Mesendoderm (in vitro differentiated cells): ENCODE data around the gene TBXA2R.
A peak's percentile ranks its signal among the peaks of the same experiment; 100 is the strongest.

Source experiments
- DNase-seq: peaks from one replicate; pipeline ENCODE4 v3.0.0; 2013
- H2AK5ac ChIP-seq: 2 replicates; pipeline ENCODE4 v1.6.1; 2013; ENCODE audit warnings: low read length, inconsistent platforms
- H2BK120ac ChIP-seq: 2 replicates; pipeline ENCODE4 v1.6.1; 2013; ENCODE audit warnings: low read depth, mild to moderate bottlenecking, low read length, moderate library complexity, mixed read lengths
- H2BK15ac ChIP-seq: replicated peaks from 2 replicates; pipeline ENCODE4 v1.6.1; 2013; ENCODE audit warnings: low read depth, mild to moderate bottlenecking, moderate library complexity
- H2BK5ac ChIP-seq: 2 replicates; pipeline ENCODE4 v1.6.1; 2013; ENCODE audit warnings: low read length, inconsistent platforms
- H3K18ac ChIP-seq: 2 replicates; pipeline ENCODE4 v1.6.1; 2013; ENCODE audit warnings: mild to moderate bottlenecking, low read length, mixed read lengths
- H3K23ac ChIP-seq: one replicate; pipeline ENCODE4 v1.6.1; 2013; ENCODE audit warnings: low read length
- H3K27ac ChIP-seq: 2 replicates; pipeline ENCODE4 v1.5.1; 2013; ENCODE audit warnings: low read depth, mild to moderate bottlenecking, inconsistent platforms, low read length, moderate library complexity
- H3K27me3 ChIP-seq: 2 replicates; pipeline ENCODE4 v1.6.1; 2013; ENCODE audit warnings: low read length, control low read depth, mild to moderate bottlenecking, inconsistent platforms; ENCODE audit not compliant: insufficient read depth, poor library complexity
- H3K36me3 ChIP-seq: 2 replicates; pipeline ENCODE4 v1.6.1; 2013; ENCODE audit warnings: low read length, inconsistent platforms; ENCODE audit not compliant: control insufficient read depth, insufficient read depth
- H3K4ac ChIP-seq: one replicate; pipeline ENCODE4 v1.6.1; 2013; ENCODE audit warnings: low read depth, mild to moderate bottlenecking, low read length, moderate library complexity
- H3K4me1 ChIP-seq: 2 replicates; pipeline ENCODE4 v1.6.1; 2013; ENCODE audit warnings: low read depth, low read length, inconsistent platforms; ENCODE audit not compliant: control insufficient read depth
- H3K4me2 ChIP-seq: 2 replicates; pipeline ENCODE4 v1.6.1; 2013; ENCODE audit warnings: low read length
- H3K4me3 ChIP-seq: 2 replicates; pipeline ENCODE4 v1.5.1; 2013; ENCODE audit warnings: mild to moderate bottlenecking, low read length
- H3K56ac ChIP-seq: one replicate; pipeline ENCODE4 v1.6.1; 2013; ENCODE audit warnings: low read length
- H3K79me1 ChIP-seq: 2 replicates; pipeline ENCODE4 v1.6.1; 2013; ENCODE audit warnings: low read length, inconsistent platforms
- H3K79me2 ChIP-seq: 2 replicates; pipeline ENCODE4 v1.6.1; 2013; ENCODE audit warnings: mild to moderate bottlenecking, low read length; ENCODE audit not compliant: control insufficient read depth, insufficient read depth
- H3K9ac ChIP-seq: 2 replicates; pipeline ENCODE4 v1.6.1; 2013; ENCODE audit warnings: low read length, inconsistent platforms
- H4K5ac ChIP-seq: one replicate; pipeline ENCODE4 v1.6.1; 2013; ENCODE audit warnings: low read length
- H4K8ac ChIP-seq: one replicate; pipeline ENCODE4 v1.6.1; 2013; ENCODE audit warnings: low read depth, mild to moderate bottlenecking, control low read depth, low read length, moderate library complexity
- WGBS: extraction: QIAGEN DNeasy Blood & Tissue Kit; methylation state at CpG from one replicate; pipeline ENCODE4 v1.1.7; 2013; ENCODE audit warnings: low lambda C conversion rate, missing lambda C conversion rate; ENCODE audit not compliant: insufficient coverage; ENCODE audit errors: extremely low coverage; 5-methylcytosine and 5-hydroxymethylcytosine counted together

Gene TBXA2R

DNA sequence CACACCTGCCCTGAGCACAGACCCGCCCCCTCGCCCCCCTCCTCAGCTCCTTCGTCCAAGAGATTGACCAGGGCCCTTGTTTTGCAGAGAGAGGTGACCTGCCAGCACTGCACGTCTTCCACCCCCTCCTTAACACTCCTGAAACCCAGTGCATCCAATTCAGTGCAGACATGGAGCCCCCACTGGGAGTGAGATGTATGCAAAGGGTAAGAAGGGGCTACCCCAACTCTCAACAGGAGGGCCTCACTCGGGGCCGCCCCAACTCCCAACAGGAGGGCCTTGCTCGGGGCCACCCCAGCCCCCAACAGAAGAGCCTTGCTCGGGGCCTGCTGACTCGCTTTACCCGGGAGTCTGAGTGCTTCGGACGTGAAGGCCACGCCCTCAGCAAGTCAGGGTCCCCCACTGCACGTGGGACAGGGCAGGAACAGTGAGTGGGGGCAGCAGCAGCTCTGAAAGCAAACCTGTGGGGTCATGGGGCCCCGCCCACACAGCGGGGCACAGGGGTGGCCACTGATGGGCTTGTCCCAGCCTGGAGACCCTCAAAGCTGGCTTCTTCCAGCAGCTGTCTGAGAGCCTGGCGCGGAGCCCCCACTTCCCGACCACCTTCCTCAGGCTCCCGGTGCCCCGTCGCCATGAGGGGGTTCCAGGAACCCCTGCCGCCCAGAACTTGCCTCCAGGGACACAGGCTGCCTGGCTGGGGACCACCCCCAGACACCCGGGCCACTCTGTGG lies 14.3 kb upstream of the TBXA2R start:
- no peak for DNase-seq
- Histone ChIP-seq H3K79me1 (peaks cover 9% of the 10 kb centered on the region), H3K4me3 (no peak overlapping the region), H3K36me3 (no peaks in the 10 kb centered on the region), H3K4me2 (no peak overlapping the region), H4K5ac (no peak overlapping the region), H2AK5ac (no peak overlapping the region), H2BK120ac (no peak overlapping the region), H2BK5ac (no peak overlapping the region), H3K27me3 (no peaks in the 10 kb centered on the region), H3K4me1 (peaks cover 2% of the 10 kb centered on the region), H3K27ac (no peak overlapping the region), H4K8ac (no peak overlapping the region), H3K23ac (no peak overlapping the region), H3K56ac (no peak overlapping the region), H2BK15ac (no peak overlapping the region), H3K4ac (no peak overlapping the region), H3K9ac (no peak overlapping the region), H3K18ac (no peak overlapping the region), H3K79me2 (peaks cover 17% of the 10 kb centered on the region)
- WGBS: no CpG with 5 or more reads among the region's 24 CpGs

DNA sequence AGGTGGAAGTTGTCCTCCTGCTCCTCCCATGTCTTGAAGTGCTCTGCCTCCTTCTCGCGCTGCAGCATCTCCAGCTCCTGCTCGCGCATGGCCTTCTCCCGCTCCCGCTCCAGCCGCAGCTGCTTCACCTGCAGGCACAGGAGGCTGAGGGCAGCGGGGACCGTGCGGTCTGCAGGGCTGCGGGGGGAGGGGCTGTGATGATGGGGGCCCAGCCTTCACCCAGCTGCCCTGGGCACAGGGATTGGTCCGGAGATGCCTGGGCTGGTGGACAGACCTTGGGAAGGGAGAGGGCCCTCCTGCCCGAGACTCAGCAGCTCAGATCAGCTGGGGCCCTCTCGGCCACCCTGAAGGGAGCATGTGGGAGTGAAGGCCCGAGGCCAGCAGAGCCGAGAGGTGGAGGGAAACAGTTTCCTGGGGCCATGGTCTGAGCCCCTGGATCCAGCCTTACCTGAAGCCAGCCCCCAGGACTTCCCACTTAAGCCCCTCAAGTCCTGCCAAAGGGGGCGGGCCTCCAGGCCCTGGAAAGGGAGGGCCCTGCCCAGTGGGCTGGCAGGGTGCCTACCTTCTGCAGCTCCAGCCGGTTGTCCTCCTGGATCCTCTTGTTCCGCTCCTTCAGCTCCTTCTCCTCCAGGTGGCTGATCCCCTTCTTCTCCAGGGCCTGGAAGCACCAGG lies 13.6 kb upstream of the TBXA2R start:
- Histone ChIP-seq H3K18ac (no peak overlapping the region), H3K79me1 (peaks cover 6% of the 10 kb centered on the region), H3K4me3 (no peak overlapping the region), H4K5ac (no peak overlapping the region), H3K23ac (no peak overlapping the region), H2AK5ac (no peak overlapping the region), H2BK15ac (no peak overlapping the region), H4K8ac (no peak overlapping the region), H2BK5ac (no peak overlapping the region), H3K4ac (no peak overlapping the region), H3K4me1 (no peaks in the 10 kb centered on the region), H3K79me2 (peaks cover 10% of the 10 kb centered on the region), H3K56ac (no peak overlapping the region), H3K36me3 (no peaks in the 10 kb centered on the region), H3K4me2 (no peak overlapping the region), H3K27ac (no peak overlapping the region), H3K9ac (no peak overlapping the region), H2BK120ac (no peak overlapping the region), H3K27me3 (no peaks in the 10 kb centered on the region)
- DNase-seq: no peak
- no CpG with 5 or more reads among the region's 19 CpGs for WGBS

GRCh38 chr19:3619631-3620012 lies 12.9 kb upstream of the TBXA2R start:
- Histone ChIP-seq H3K27me3 (no peaks in the 10 kb centered on the region), H3K56ac (no peak overlapping the region), H3K4me2 (no peak overlapping the region), H4K5ac (no peak overlapping the region), H3K36me3 (no peaks in the 10 kb centered on the region), H2BK5ac (no peak overlapping the region), H3K4me3 (no peak overlapping the region), H3K23ac (no peak overlapping the region), H3K4me1 (no peaks in the 10 kb centered on the region), H3K27ac (no peak overlapping the region), H3K79me2 (peaks cover 4% of the 10 kb centered on the region), H2BK15ac (no peak overlapping the region), H3K18ac (no peak overlapping the region), H4K8ac (no peak overlapping the region), H3K4ac (no peak overlapping the region), H2AK5ac (no peak overlapping the region), H3K9ac (no peak overlapping the region), H3K79me1 (peaks cover 4% of the 10 kb centered on the region), H2BK120ac (no peak overlapping the region)
- no CpG with 5 or more reads among the region's 17 CpGs for WGBS
- DNase-seq: no peak

DNA sequence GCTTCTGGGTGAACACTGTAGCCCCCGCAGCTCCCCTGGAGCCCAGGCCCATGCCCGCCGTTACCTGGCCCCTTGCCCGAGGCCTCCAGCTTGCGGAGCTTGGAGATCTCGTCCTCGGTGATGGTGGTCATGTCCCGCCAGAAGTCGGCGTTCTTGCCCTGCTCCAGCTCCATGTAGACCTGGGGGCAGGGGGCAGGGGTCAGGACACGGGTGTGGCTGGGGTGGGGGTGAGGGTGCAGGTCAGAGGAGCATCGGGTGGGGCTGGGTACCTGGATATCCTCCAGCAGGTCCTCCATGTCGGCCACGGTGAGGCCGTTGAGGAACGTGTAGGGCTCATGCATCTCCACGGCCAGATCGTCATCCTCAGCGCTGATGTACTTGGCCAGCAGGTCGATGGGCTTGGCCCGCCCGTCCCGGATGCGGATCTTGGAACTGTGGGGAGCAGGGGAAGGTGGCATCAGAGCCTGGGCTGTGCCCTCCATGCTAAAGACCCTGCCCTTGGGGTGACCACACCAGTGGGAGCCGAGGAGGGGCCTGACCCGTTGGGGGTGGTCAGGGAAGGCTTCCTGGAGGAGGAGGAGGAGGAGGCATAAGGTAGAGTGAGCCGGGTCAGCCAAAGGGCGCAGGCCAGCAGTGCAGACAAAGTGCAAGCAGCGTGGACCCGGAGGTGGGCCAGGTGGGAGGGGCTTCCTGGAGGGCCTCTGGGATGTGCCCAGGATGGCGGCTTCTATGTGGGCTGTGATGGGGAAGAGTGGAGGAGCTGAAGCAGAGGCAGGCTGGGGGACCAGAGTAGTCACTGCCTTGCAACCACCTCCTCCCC lies 12.3 kb upstream of the TBXA2R start:
- no peaks in the 10 kb centered on the region for H3K4me1 ChIP-seq
- H3K56ac ChIP-seq: no peak overlapping the region
- H3K27ac ChIP-seq: no peak overlapping the region
- no peak overlapping the region for H3K23ac ChIP-seq
- no peak overlapping the region for H2BK15ac ChIP-seq
- H3K18ac ChIP-seq: no peak overlapping the region
- H2AK5ac ChIP-seq: no peak overlapping the region
- no peak overlapping the region for H2BK5ac ChIP-seq
- DNase-seq: no peak
- no CpG with 5 or more reads among the region's 31 CpGs for WGBS
- no peak overlapping the region for H3K4ac ChIP-seq
- no peak overlapping the region for H3K4me2 ChIP-seq
- H3K9ac ChIP-seq: no peak overlapping the region
- no peaks in the 10 kb centered on the region for H3K79me1 ChIP-seq
- H3K36me3 ChIP-seq: no peaks in the 10 kb centered on the region
- no peak overlapping the region for H3K4me3 ChIP-seq
- no peaks in the 10 kb centered on the region for H3K79me2 ChIP-seq
- H4K8ac ChIP-seq: no peak overlapping the region
- no peaks in the 10 kb centered on the region for H3K27me3 ChIP-seq
- no peak overlapping the region for H4K5ac ChIP-seq
- no peak overlapping the region for H2BK120ac ChIP-seq

DNA sequence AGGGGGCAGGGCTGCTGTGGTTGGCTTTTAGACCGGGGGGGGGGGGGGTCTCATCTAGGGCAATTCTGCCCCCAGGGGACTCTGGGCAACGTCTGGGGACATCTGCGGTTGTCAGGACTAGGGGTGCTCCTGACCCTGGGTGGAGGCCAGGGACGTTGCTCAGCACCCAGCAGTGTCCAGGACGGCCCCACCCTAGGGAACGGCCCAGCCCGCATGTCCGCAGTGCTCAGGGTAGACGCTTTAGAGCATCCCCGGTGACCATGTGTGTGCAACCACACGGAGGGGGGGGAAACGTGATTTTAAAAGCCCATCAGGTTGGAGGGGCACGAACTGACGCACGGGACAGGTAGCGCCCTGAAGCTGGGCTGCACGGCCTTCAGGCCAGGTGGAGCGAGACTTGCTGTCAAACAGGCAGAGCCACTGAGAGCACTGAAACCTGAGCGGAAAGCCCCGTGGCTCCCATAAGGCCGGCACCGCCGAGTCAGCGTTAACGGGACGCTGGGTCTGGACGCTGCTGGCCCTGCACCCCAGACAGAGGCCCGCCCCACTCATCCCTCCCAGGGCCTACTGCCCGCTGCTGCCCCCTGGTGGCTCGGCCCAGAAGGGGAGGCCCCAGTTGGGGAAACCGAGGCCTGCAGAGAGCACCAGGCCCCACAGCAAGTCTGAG lies 11.6 kb upstream of the TBXA2R start:
- no CpG with 5 or more reads among the region's 31 CpGs for WGBS
- Histone ChIP-seq H4K8ac (no peak overlapping the region), H3K18ac (no peak overlapping the region), H4K5ac (no peak overlapping the region), H2BK120ac (no peak overlapping the region), H3K4me2 (no peak overlapping the region), H3K23ac (no peak overlapping the region), H2BK15ac (no peak overlapping the region), H3K27me3 (no peaks in the 10 kb centered on the region), H3K56ac (no peak overlapping the region), H3K4ac (no peak overlapping the region), H2AK5ac (no peak overlapping the region), H3K36me3 (no peaks in the 10 kb centered on the region), H2BK5ac (no peak overlapping the region), H3K9ac (no peak overlapping the region), H3K4me3 (no peak overlapping the region), H3K79me1 (no peaks in the 10 kb centered on the region), H3K4me1 (no peaks in the 10 kb centered on the region), H3K79me2 (no peaks in the 10 kb centered on the region), H3K27ac (no peak overlapping the region)
- DNase-seq: peak; percentile 49
